HepG2 (cell line): Measurements from ENCODE around the gene ARL8B. TPM values are rescaled to one million over a fixed set of nuclear protein-coding genes. Genes with fewer than 3 reads are reported as not detected.

ENCODE experiments used
- ATAC-seq: fragments of 200-7000 bp; cut with Tn5 transposase; 3 replicates; pipeline ENCODE4 v1.9.1; 2020; ENCODE audit warnings: mild to moderate bottlenecking, moderate library complexity
- BruUV-seq: library from RNA; stranded (reverse); fragments of 400-500 nt; replicated peaks from 2 replicates; lab custom pipeline; 2021; lab: Mats Ljungman, UMichigan
- CTCF ChIA-PET: fragments of 300-600 bp; formaldehyde crosslinking; extraction: SDS; loops from one replicate; lab custom pipeline; 2021; ENCODE audit warnings: low total read pairs, inconsistent platforms, low intra/inter-chr PET ratio; lab: Yijun Ruan, JAX
- POLR2A ChIA-PET: fragments of 350-600 bp; sonication (Branson Sonifier 250); formaldehyde crosslinking; loops from one replicate; lab custom pipeline; 2020; ENCODE audit warnings: antibody characterized with exemption, inconsistent platforms; lab: Yijun Ruan, JAX
- DNase-seq: peaks from one replicate; pipeline ENCODE4 v3.0.0-alpha.2; 2015; ENCODE audit warnings: low spot score
- FAIRE-seq: peaks from 3 replicates; lab custom pipeline; 2011; peaks lifted over from hg19 to GRCh38; lab: Jason Lieb, UNC
- H2AFZ ChIP-seq: one replicate; pipeline ENCODE4 v1.6.1; 2011; ENCODE audit warnings: low read length, inconsistent platforms
- H3K27ac ChIP-seq: fragments of 300-600 bp; 3 replicates; pipeline ENCODE4 v1.8.0; 2011; ENCODE audit warnings: mixed run types, mild to moderate bottlenecking, mixed read lengths, low read length, inconsistent platforms; ENCODE audit not compliant: insufficient read depth; ENCODE audit errors: extremely low read length
- H3K27me3 ChIP-seq, 2 experiments: fragments of 200-600 bp in 1 of 2; 2 replicates in 1 of 2; 3 replicates in 1 of 2; pipeline versions ENCODE4 v1.6.0 to v1.8.0; 2011; ENCODE audit warnings: low read length in 2 of 2, mild to moderate bottlenecking in 2 of 2, moderate library complexity in 2 of 2, inconsistent platforms in 1 of 2; ENCODE audit not compliant: insufficient read depth in 2 of 2, control insufficient read depth in 1 of 2
- H3K36me3 ChIP-seq, 2 experiments: fragments of 200-600 bp in 1 of 2; replicated peaks in 1 of 2; 2 replicates in 1 of 2; 3 replicates in 1 of 2; pipeline versions ENCODE4 v1.5.1 to v1.8.0; 2011; ENCODE audit warnings: low read length in 2 of 2, inconsistent platforms in 1 of 2; ENCODE audit not compliant: insufficient read depth in 2 of 2, control insufficient read depth in 1 of 2
- H3K4me1 ChIP-seq: 2 replicates; pipeline ENCODE4 v1.5.1; 2012; ENCODE audit warnings: low read length, inconsistent platforms; ENCODE audit not compliant: insufficient read depth
- H3K4me2 ChIP-seq: 2 replicates; pipeline ENCODE4 v1.6.0; 2011; ENCODE audit warnings: low read depth, low read length, inconsistent platforms
- H3K4me3 ChIP-seq, 3 experiments: fragments of 200-600 bp in 1 of 3; sonication (generic), shearing (Covaris generic) in 1 of 3; replicated peaks in 1 of 3; 2 replicates each; pipeline ENCODE4 v1.5.1; 2011 to 2016; ENCODE audit warnings: low read length in 3 of 3, inconsistent platforms in 2 of 3, low read depth in 2 of 3, mild to moderate bottlenecking in 2 of 3, control low read depth in 1 of 3, mixed read lengths in 1 of 3; ENCODE audit not compliant: insufficient read depth in 1 of 3
- H3K79me2 ChIP-seq: one replicate; pipeline ENCODE4 v1.6.1; 2011; ENCODE audit warnings: low read length, inconsistent platforms; ENCODE audit not compliant: insufficient read depth
- H3K9ac ChIP-seq: 2 replicates; pipeline ENCODE4 v1.6.0; 2011; ENCODE audit warnings: mild to moderate bottlenecking, low read depth, low read length, inconsistent platforms; ENCODE audit not compliant: insufficient read depth
- H3K9me3 ChIP-seq: 2 replicates; pipeline ENCODE4 v1.5.1; 2012; ENCODE audit warnings: mild to moderate bottlenecking, low read length
- H4K20me1 ChIP-seq: 2 replicates; pipeline ENCODE4 v1.6.0; 2011; ENCODE audit warnings: inconsistent platforms, mild to moderate bottlenecking, low read length, moderate library complexity; ENCODE audit not compliant: insufficient read depth
- CENPT ChIP-seq: sonication (generic); formaldehyde crosslinking; IDR thresholded peaks from 2 replicates; pipeline ENCODE4 v1.8.0; 2022; ENCODE audit warnings: low read depth, mild to moderate bottlenecking, moderate library complexity, missing genetic modification reagents
- HOXA3 ChIP-seq: sonication (generic); formaldehyde crosslinking; IDR thresholded peaks from 2 replicates; pipeline ENCODE4 v1.5.0; 2020; ENCODE audit warnings: missing genetic modification reagents
- KAT2B ChIP-seq: fragments of 150-350 bp; IDR thresholded peaks from 2 replicates; pipeline ENCODE4 v1.6.1; 2014; ENCODE audit warnings: low read depth, low read length, borderline replicate concordance
- PPARG ChIP-seq: conservative IDR thresholded peaks from 2 replicates; pipeline ENCODE4 v1.6.1; 2016; ENCODE audit warnings: missing biosample characterization, missing genetic modification reagents
- RBM22 ChIP-seq: fragments of 200-400 bp; formaldehyde crosslinking; optimal IDR thresholded peaks from 2 replicates; pipeline ENCODE3; 2017; ENCODE audit warnings: mild to moderate bottlenecking, low read length, moderate library complexity
- ZBTB7B ChIP-seq: sonication (generic); formaldehyde crosslinking; IDR thresholded peaks from 2 replicates; pipeline ENCODE4 v1.4.0; 2020; ENCODE audit warnings: missing genetic modification reagents
- ZNF432 ChIP-seq: sonication (generic); formaldehyde crosslinking; IDR thresholded peaks from 2 replicates; pipeline ENCODE4 v1.5.0; 2020; ENCODE audit warnings: missing genetic modification reagents, mild to moderate bottlenecking, borderline replicate concordance
- ZNF703 ChIP-seq: sonication (generic); formaldehyde crosslinking; IDR thresholded peaks from 2 replicates; pipeline ENCODE4 v1.5.1; 2020; ENCODE audit warnings: missing genetic modification reagents, mild to moderate bottlenecking, moderate library complexity, borderline replicate concordance
- ZNF777 ChIP-seq: sonication (generic); formaldehyde crosslinking; IDR thresholded peaks from 2 replicates; pipeline ENCODE4 v1.4.0; 2020; ENCODE audit warnings: missing genetic modification reagents
- WGBS: methylation state at CpG from one replicate; pipeline ENCODE4 v1.1.6; 2017; ENCODE audit warnings: low lambda C conversion rate; 5-methylcytosine and 5-hydroxymethylcytosine counted together
- in situ Hi-C: cut with HindIII; loops from 2 replicates; pipeline ENCODE4 v1.10.0; 2017; ENCODE audit warnings: low pct_unique_long_range_greater_than_20kb; ENCODE audit not compliant: extremely low pct_ligation_motif_present
- intact Hi-C: fragments of 100-400 bp; cut with micrococcal nuclease; formaldehyde crosslinking; loops from one replicate; pipeline ENCODE4 v1.10.0; 2022; ENCODE audit not compliant: unreplicated experiment
- polyA plus RNA-seq, 8 experiments: library from polyadenylated mRNA; depleted of rRNA in 3 of 8; stranded (reverse) in 7 of 8; unstranded in 1 of 8; fragments of >200 nt; fragmentation: Illumina TruSeq in 4 of 8; extraction: Trizol in 4 of 8; gene quantifications; 2 replicates each; pipeline versions ENCODE4 v1.2.1 to v1.2.3, GENCODE V29; 2011 to 2016; ENCODE audit warnings: low read depth in 4 of 8, missing spikeins in 1 of 8, mixed read lengths in 1 of 8; ENCODE audit not compliant: insufficient read depth in 1 of 8
- total RNA-seq, 5 experiments: library from RNA; depleted of rRNA; stranded (reverse); fragments of >200 nt; fragmentation: Illumina TruSeq; extraction: Trizol; gene quantifications; 2 replicates each; pipeline ENCODE4 v1.2.3, GENCODE V29; 2016; ENCODE audit warnings: low read depth in 1 of 5

Gene ARL8B
- total and polyA plus RNA-seq, 2 of the 13 experiments (the other 11 are each of a cell fraction or from before 2014, with no cell fraction given) = 23.5 to 30.4 TPM

DNA sequence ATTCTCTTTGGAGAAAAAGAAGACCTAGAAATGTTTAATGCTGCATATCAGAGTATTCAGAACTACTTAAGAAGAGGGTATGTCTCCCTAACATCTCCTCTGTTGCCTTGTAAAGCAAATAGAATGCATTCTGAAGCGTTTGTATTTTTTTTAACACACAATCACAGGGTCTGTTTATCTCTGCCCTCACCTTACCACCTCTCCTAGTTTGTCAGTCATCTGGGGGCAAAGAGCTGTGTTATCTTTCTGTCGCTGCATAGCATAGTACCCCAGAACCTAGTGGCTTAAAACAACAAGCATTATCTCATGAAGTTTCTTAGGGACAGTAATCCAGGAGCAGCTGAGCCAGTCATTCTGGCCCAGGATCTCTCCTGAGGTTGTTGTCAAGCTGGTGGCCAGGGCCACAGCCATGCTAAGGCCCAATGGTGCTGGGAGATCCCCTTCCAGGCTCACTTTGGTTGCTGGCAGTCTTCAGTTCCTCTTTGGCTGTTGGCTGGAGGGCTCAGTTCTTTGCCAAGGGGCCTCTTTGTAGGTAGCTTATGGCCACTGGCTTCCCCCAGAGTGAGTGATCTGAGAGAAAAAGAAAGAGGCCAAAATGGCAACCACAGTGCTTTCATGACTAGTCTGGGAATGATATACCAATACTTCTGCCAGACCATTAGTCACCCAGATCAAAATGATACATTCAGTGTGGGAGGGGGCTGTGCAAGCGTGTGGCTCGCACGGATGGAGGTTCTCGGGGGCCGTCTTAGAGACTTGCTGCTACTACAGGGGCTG is 83.3 kb downstream of the ARL8B start:
- no peak for DNase-seq
- no peak overlapping the region for H3K4me3 ChIP-seq
- H3K27ac ChIP-seq = no peak overlapping the region
- no peak for FAIRE-seq
- no peaks in the 10 kb centered on the region for H4K20me1 ChIP-seq
- ChIA-PET POLR2A (no interaction called here), CTCF (no interaction called here)
- in situ Hi-C loops = no loop called here
- H2AFZ ChIP-seq = no peak overlapping the region
- TF ChIP-seq RBM22 (peak; percentile 68), CENPT (CRISPR knock-in tag) (no peak), KAT2B (no peak)
- intact Hi-C loops = no loop called here
- H3K4me1 ChIP-seq = no peaks in the 10 kb centered on the region
- ATAC-seq = no peak
- no peaks in the 10 kb centered on the region; a peak in 1 of 5 replicates for H3K27me3 ChIP-seq
- peaks cover 38 to 88% of the 10 kb centered on the region in 2 experiments for H3K36me3 ChIP-seq
- H3K4me2 ChIP-seq = no peak overlapping the region
- no peaks in the 10 kb centered on the region for H3K9me3 ChIP-seq
- WGBS = 97% methylated on average over 7 of the region's 7 CpGs
- H3K9ac ChIP-seq = no peak overlapping the region
- H3K79me2 ChIP-seq = no peaks in the 10 kb centered on the region
- no TSS peak for BruUV-seq

DNA sequence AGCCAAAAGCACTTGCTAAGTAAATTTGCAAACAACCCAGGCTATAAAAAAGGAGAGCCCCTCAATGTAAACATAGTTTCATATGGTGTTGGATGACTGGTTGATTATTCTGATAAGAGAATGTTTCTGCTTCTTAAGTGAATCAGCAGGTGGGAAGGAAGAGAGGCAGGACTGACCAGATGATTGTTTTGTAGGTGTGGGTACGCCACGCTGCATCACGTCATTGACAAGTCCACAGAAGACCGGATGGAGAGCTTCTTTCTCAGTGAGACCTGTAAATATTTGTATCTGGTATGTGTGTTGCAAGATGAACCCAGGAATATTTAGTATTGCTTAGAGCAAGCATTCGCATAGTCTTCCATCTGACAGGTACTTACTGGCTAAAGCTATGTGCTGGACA is 88.8 kb downstream of the ARL8B start:
- H3K79me2 ChIP-seq = no peaks in the 10 kb centered on the region
- no peak overlapping the region for H3K4me3 ChIP-seq
- FAIRE-seq = no peak
- H3K36me3 ChIP-seq = peaks cover 37 to 94% of the 10 kb centered on the region in 2 experiments
- H3K4me2 ChIP-seq = no peak overlapping the region
- POLR2A ChIA-PET = no interaction called here
- intact Hi-C loops = no loop called here
- no peak for DNase-seq
- no peak overlapping the region for H3K9ac ChIP-seq
- 97% methylated on average over 5 of the region's 5 CpGs for WGBS
- H3K9me3 ChIP-seq = no peaks in the 10 kb centered on the region
- no peak overlapping the region for H2AFZ ChIP-seq
- in situ Hi-C loops = no loop called here
- ATAC-seq = no peak
- no peak for TF ChIP-seq HOXA3 (CRISPR knock-in tag)
- no peak for TF ChIP-seq ZNF777 (CRISPR knock-in tag)
- TF ChIP-seq ZNF703 = no peak
- TF ChIP-seq ZBTB7B (CRISPR knock-in tag) = no peak
- no peak for TF ChIP-seq ZNF432
- no peak for TF ChIP-seq PPARG (CRISPR knock-in tag)
- BruUV-seq = no TSS peak
- CTCF ChIA-PET = no interaction called here
- H3K4me1 ChIP-seq = peaks cover 14% of the 10 kb centered on the region
- H3K27me3 ChIP-seq = no peaks in the 10 kb centered on the region
- H4K20me1 ChIP-seq = no peaks in the 10 kb centered on the region
- no peak overlapping the region for H3K27ac ChIP-seq
